ENCODE results near the gene FOXC2.

FOXC2 gene

GRCh38 chr16:86525696-86526095, 40.9 kb upstream of the FOXC2 start:
- Histone ChIP-seq H3K4me2 (ENCODE audit: low read length) (no peak overlapping the region), H3K9me3 (replicated peaks; ENCODE audit: low read length) (no peaks in the 10 kb centered on the region), H3K36me3 (ENCODE audit: insufficient read depth, low read length) (no peaks in the 10 kb centered on the region), H3K9ac (ENCODE audit: low read depth, low read length) (no peak overlapping the region), H3K27me3 (ENCODE audit: control insufficient read depth, insufficient read depth, low read length) (peaks cover 39% of the 10 kb centered on the region), H3K4me3 (ENCODE audit: low read length) (no peak overlapping the region), H3K4me1 (ENCODE audit: control insufficient read depth, insufficient read depth, low read length) (peaks cover 8% of the 10 kb centered on the region)

GRCh38 chr16:86527366-86527765, 39.3 kb upstream of the FOXC2 start:
- Histone ChIP-seq H3K36me3 (ENCODE audit: insufficient read depth, low read length) (no peaks in the 10 kb centered on the region), H3K4me2 (ENCODE audit: low read length) (no peak overlapping the region), H3K27me3 (ENCODE audit: control insufficient read depth, insufficient read depth, low read length) (peaks cover 24% of the 10 kb centered on the region), H3K4me3 (ENCODE audit: low read length) (no peak overlapping the region), H3K9me3 (replicated peaks; ENCODE audit: low read length) (no peaks in the 10 kb centered on the region), H3K4me1 (ENCODE audit: control insufficient read depth, insufficient read depth, low read length) (peaks cover 8% of the 10 kb centered on the region), H3K9ac (ENCODE audit: low read depth, low read length) (no peak overlapping the region)

- Histone ChIP-seq H3K4me1 (ENCODE audit: control insufficient read depth, insufficient read depth, low read length) (peaks cover 3% of the 10 kb centered on the region), H3K4me3 (ENCODE audit: low read length) (no peak overlapping the region), H3K36me3 (ENCODE audit: insufficient read depth, low read length) (no peaks in the 10 kb centered on the region), H3K27me3 (ENCODE audit: control insufficient read depth, insufficient read depth, low read length) (peaks cover 14% of the 10 kb centered on the region), H3K4me2 (ENCODE audit: low read length) (no peak overlapping the region), H3K9me3 (replicated peaks; ENCODE audit: low read length) (no peaks in the 10 kb centered on the region), H3K9ac (ENCODE audit: low read depth, low read length) (no peak overlapping the region)
Observed at GRCh38 chr16:86528061-86528929, 38.3 kb upstream of the FOXC2 start.

GRCh38 chr16:86529160-86529559, 37.5 kb upstream of the FOXC2 start:
- no peak overlapping the region for H3K9ac ChIP-seq (ENCODE audit: low read depth, low read length)
- peaks cover 6% of the 10 kb centered on the region for H3K27me3 ChIP-seq (ENCODE audit: control insufficient read depth, insufficient read depth, low read length)
- H3K4me2 ChIP-seq (ENCODE audit: low read length) = no peak overlapping the region
- H3K9me3 ChIP-seq (replicated peaks; ENCODE audit: low read length) = no peaks in the 10 kb centered on the region
- no peak overlapping the region for H3K4me3 ChIP-seq (ENCODE audit: low read length)
- no peaks in the 10 kb centered on the region for H3K36me3 ChIP-seq (ENCODE audit: insufficient read depth, low read length)
- H3K4me1 ChIP-seq (ENCODE audit: control insufficient read depth, insufficient read depth, low read length) = peaks cover 3% of the 10 kb centered on the region

- no peak overlapping the region for H3K9ac ChIP-seq (ENCODE audit: low read depth, low read length)
- no peaks in the 10 kb centered on the region for H3K36me3 ChIP-seq (ENCODE audit: insufficient read depth, low read length)
- no peak overlapping the region for H3K4me2 ChIP-seq (ENCODE audit: low read length)
- no peak overlapping the region for H3K4me3 ChIP-seq (ENCODE audit: low read length)
- peaks cover 3% of the 10 kb centered on the region for H3K4me1 ChIP-seq (ENCODE audit: control insufficient read depth, insufficient read depth, low read length)
- no peaks in the 10 kb centered on the region for H3K9me3 ChIP-seq (replicated peaks; ENCODE audit: low read length)
- peaks cover 3% of the 10 kb centered on the region for H3K27me3 ChIP-seq (ENCODE audit: control insufficient read depth, insufficient read depth, low read length)
Observed at GRCh38 chr16:86530251-86531190, 36.1 kb upstream of the FOXC2 start.

- Histone ChIP-seq H3K9ac (ENCODE audit: low read depth, low read length) (no peak overlapping the region), H3K4me1 (ENCODE audit: control insufficient read depth, insufficient read depth, low read length) (peaks cover 3% of the 10 kb centered on the region), H3K9me3 (replicated peaks; ENCODE audit: low read length) (no peaks in the 10 kb centered on the region), H3K4me3 (ENCODE audit: low read length) (no peak overlapping the region), H3K4me2 (ENCODE audit: low read length) (no peak overlapping the region), H3K27me3 (ENCODE audit: control insufficient read depth, insufficient read depth, low read length) (no peaks in the 10 kb centered on the region), H3K36me3 (ENCODE audit: insufficient read depth, low read length) (no peaks in the 10 kb centered on the region)
Observed at GRCh38 chr16:86531191-86531545, 35.5 kb upstream of the FOXC2 start.

GRCh38 chr16:86531641-86532525, 34.7 kb upstream of the FOXC2 start:
- H3K4me2 ChIP-seq (ENCODE audit: low read length) = no peak overlapping the region
- H3K4me1 ChIP-seq (ENCODE audit: control insufficient read depth, insufficient read depth, low read length) = peaks cover 3% of the 10 kb centered on the region
- no peak overlapping the region for H3K9ac ChIP-seq (ENCODE audit: low read depth, low read length)
- no peaks in the 10 kb centered on the region for H3K36me3 ChIP-seq (ENCODE audit: insufficient read depth, low read length)
- H3K9me3 ChIP-seq (replicated peaks; ENCODE audit: low read length) = no peaks in the 10 kb centered on the region
- no peaks in the 10 kb centered on the region for H3K27me3 ChIP-seq (ENCODE audit: control insufficient read depth, insufficient read depth, low read length)
- no peak overlapping the region for H3K4me3 ChIP-seq (ENCODE audit: low read length)

- Histone ChIP-seq H3K4me2 (ENCODE audit: low read length) (no peak overlapping the region), H3K9ac (ENCODE audit: low read depth, low read length) (no peak overlapping the region), H3K36me3 (ENCODE audit: insufficient read depth, low read length) (no peaks in the 10 kb centered on the region), H3K4me1 (ENCODE audit: control insufficient read depth, insufficient read depth, low read length) (peaks cover 3% of the 10 kb centered on the region), H3K4me3 (ENCODE audit: low read length) (no peak overlapping the region), H3K27me3 (ENCODE audit: control insufficient read depth, insufficient read depth, low read length) (no peaks in the 10 kb centered on the region), H3K9me3 (replicated peaks; ENCODE audit: low read length) (no peaks in the 10 kb centered on the region)
Observed at GRCh38 chr16:86532526-86532815, 34.2 kb upstream of the FOXC2 start.

GRCh38 chr16:86533076-86533475, 33.6 kb upstream of the FOXC2 start:
- no peaks in the 10 kb centered on the region for H3K36me3 ChIP-seq (ENCODE audit: insufficient read depth, low read length)
- H3K9ac ChIP-seq (ENCODE audit: low read depth, low read length) = no peak overlapping the region
- H3K4me1 ChIP-seq (ENCODE audit: control insufficient read depth, insufficient read depth, low read length) = peaks cover 3% of the 10 kb centered on the region
- H3K27me3 ChIP-seq (ENCODE audit: control insufficient read depth, insufficient read depth, low read length) = no peaks in the 10 kb centered on the region
- H3K4me3 ChIP-seq (ENCODE audit: low read length) = no peak overlapping the region
- no peak overlapping the region for H3K4me2 ChIP-seq (ENCODE audit: low read length)
- H3K9me3 ChIP-seq (replicated peaks; ENCODE audit: low read length) = no peaks in the 10 kb centered on the region

GRCh38 chr16:86533767-86534351, 32.8 kb upstream of the FOXC2 start:
- no peaks in the 10 kb centered on the region for H3K27me3 ChIP-seq (ENCODE audit: control insufficient read depth, insufficient read depth, low read length)
- H3K4me3 ChIP-seq (ENCODE audit: low read length) = no peak overlapping the region
- peaks cover 3% of the 10 kb centered on the region for H3K4me1 ChIP-seq (ENCODE audit: control insufficient read depth, insufficient read depth, low read length)
- no peak overlapping the region for H3K9ac ChIP-seq (ENCODE audit: low read depth, low read length)
- H3K36me3 ChIP-seq (ENCODE audit: insufficient read depth, low read length) = peaks cover 7% of the 10 kb centered on the region
- H3K4me2 ChIP-seq (ENCODE audit: low read length) = no peak overlapping the region
- H3K9me3 ChIP-seq (replicated peaks; ENCODE audit: low read length) = no peaks in the 10 kb centered on the region
